Measurements from ENCODE around the gene RBM28. TPM values are rescaled to one million over a fixed set of nuclear protein-coding genes. Genes with fewer than 3 reads are reported as not detected.

RBM28 gene
- total RNA-seq, 1 experiment from 2014 or later, result 71.4 TPM

DNA sequence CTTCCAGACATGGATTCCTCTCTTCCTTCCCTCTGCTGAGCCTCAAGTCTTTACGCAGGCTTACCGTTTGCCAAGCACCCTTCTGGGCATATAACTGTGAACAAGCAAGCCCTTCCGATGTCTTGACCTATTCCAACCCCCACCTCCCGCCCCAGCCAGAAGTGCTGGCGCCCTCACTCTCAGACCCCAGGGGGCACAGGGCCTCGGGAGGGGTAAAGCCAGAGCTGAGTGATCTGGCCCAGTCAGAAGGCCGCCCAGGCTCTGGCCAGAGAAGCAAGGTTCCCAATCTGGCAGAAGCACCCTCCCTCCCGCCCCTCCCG is 16.6 kb upstream of the RBM28 start:
- ChIA-PET POLR2A (no interaction called here), CTCF (no interaction called here)
- peaks cover 4% of the 10 kb centered on the region for H3K4me1 Mint-ChIP-seq (ENCODE audit: low read depth, unreplicated experiment)
- Histone ChIP-seq H3K4me1 (0 out of 2 replicates have a peak, but pooled peaks cover 8% of the 10 kb centered on the region), H3K36me3 (ENCODE audit: control insufficient read depth, insufficient read depth, low read length) (no peaks in the 10 kb centered on the region), H3K9me3 (no peaks in the 10 kb centered on the region), H3K4me3 (ENCODE audit: low read depth, low read length) (no peak overlapping the region), H3K27me3 (replicated peaks; ENCODE audit: control insufficient read depth, insufficient read depth, low read length) (no peaks in the 10 kb centered on the region; the same call in none of the 2 replicates)
- no peak overlapping the region for H3K27ac Mint-ChIP-seq (ENCODE audit: unreplicated experiment)
- H3K4me3 Mint-ChIP-seq (ENCODE audit: unreplicated experiment), result no peak overlapping the region
- no peak for DNase-seq
- intact Hi-C loops (cut with micrococcal nuclease; ENCODE audit: unreplicated experiment), result no loop called here
- peaks cover 24% of the 10 kb centered on the region for H3K27me3 Mint-ChIP-seq (ENCODE audit: insufficient read depth, unreplicated experiment)
- H3K9me3 Mint-ChIP-seq (ENCODE audit: unreplicated experiment), result no peaks in the 10 kb centered on the region
- peaks cover 7% of the 10 kb centered on the region for H3K36me3 Mint-ChIP-seq (ENCODE audit: insufficient read depth, unreplicated experiment)
- TF ChIP-seq CTCF (IDR thresholded peaks at IDR 0.05; ENCODE audit: insufficient read depth in 1 of 2, low read depth in 1 of 2, low read length in 1 of 2, severe bottlenecking in 1 of 2, unreplicated experiment in 1 of 2), result no peak
- no TSS peak for BruUV-seq (replicated peaks)

DNA sequence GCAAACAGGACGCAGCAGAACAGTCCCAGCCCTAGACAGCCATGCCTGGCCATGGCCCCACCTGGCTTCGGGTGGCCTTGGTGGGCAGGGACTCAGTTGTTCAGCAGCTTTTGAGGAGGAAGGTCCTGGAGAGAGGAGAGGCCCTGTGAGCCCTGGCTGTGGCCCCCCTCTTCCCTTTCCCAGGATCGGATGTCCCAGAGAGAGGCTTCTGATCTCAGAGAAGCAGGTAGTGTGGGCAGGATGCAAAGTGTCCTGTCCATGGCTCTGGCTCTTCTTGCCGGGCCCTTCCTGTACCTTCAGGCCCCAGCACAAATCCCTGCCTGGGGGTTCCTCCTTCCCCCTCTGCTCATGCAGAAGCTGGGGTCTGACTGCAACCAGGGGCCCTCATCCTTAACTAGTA is 16.2 kb upstream of the RBM28 start:
- H3K36me3 ChIP-seq (ENCODE audit: control insufficient read depth, insufficient read depth, low read length), result no peaks in the 10 kb centered on the region
- ChIA-PET POLR2A (no interaction called here), CTCF (interaction anchor here (1.1 kb wide), 1 partner anchor 13 kb away, joined by 3 read pairs; no protein-coding TSS in a partner anchor)

GRCh38 chr7:128359336-128359735 is 15.6 kb upstream of the RBM28 start:
- H3K27me3 ChIP-seq (replicated peaks; ENCODE audit: control insufficient read depth, insufficient read depth, low read length), result no peaks in the 10 kb centered on the region; the same call in none of the 2 replicates

More for the DNA sequence above, 16.2 kb upstream of the RBM28 start:
- Mint-ChIP-seq H3K9me3 (ENCODE audit: unreplicated experiment) (no peaks in the 10 kb centered on the region), H3K36me3 (ENCODE audit: insufficient read depth, unreplicated experiment) (peaks cover 7% of the 10 kb centered on the region), H3K27me3 (ENCODE audit: insufficient read depth, unreplicated experiment) (peaks cover 21% of the 10 kb centered on the region), H3K4me3 (ENCODE audit: unreplicated experiment) (no peak overlapping the region), H3K4me1 (ENCODE audit: low read depth, unreplicated experiment) (peaks cover 4% of the 10 kb centered on the region), H3K27ac (ENCODE audit: unreplicated experiment) (no peak overlapping the region)
- H3K4me1 ChIP-seq, result 0 out of 2 replicates have a peak, but pooled peaks cover 8% of the 10 kb centered on the region
- intact Hi-C loops (cut with micrococcal nuclease; ENCODE audit: unreplicated experiment), result no loop called here
- no peak overlapping the region for H3K4me3 ChIP-seq (ENCODE audit: low read depth, low read length)
- DNase-seq, result no peak
- no peaks in the 10 kb centered on the region for H3K9me3 ChIP-seq
- no peaks in the 10 kb centered on the region; the same call in none of the 2 replicates for H3K27me3 ChIP-seq (replicated peaks; ENCODE audit: control insufficient read depth, insufficient read depth, low read length)
- no peak for TF ChIP-seq CTCF (IDR thresholded peaks at IDR 0.05; ENCODE audit: insufficient read depth in 1 of 2, low read depth in 1 of 2, low read length in 1 of 2, severe bottlenecking in 1 of 2, unreplicated experiment in 1 of 2)
- BruUV-seq (replicated peaks), result no TSS peak

More at GRCh38 chr7:128359336-128359735, 15.6 kb upstream of the RBM28 start:
- H3K9me3 ChIP-seq, result no peaks in the 10 kb centered on the region
- peaks cover 15% of the 10 kb centered on the region for H3K27me3 Mint-ChIP-seq (ENCODE audit: insufficient read depth, unreplicated experiment)
- no peak for DNase-seq
- 0 out of 2 replicates have a peak, but pooled peaks cover 8% of the 10 kb centered on the region for H3K4me1 ChIP-seq
- TF ChIP-seq CTCF (IDR thresholded peaks at IDR 0.05; ENCODE audit: insufficient read depth in 1 of 2, low read depth in 1 of 2, low read length in 1 of 2, severe bottlenecking in 1 of 2, unreplicated experiment in 1 of 2), result no peak
- no peaks in the 10 kb centered on the region for H3K4me1 Mint-ChIP-seq (ENCODE audit: low read depth, unreplicated experiment)
- BruUV-seq (replicated peaks), result no TSS peak
- no peak overlapping the region for H3K27ac Mint-ChIP-seq (ENCODE audit: unreplicated experiment)
- intact Hi-C loops (cut with micrococcal nuclease; ENCODE audit: unreplicated experiment), result no loop called here
- no peak overlapping the region for H3K4me3 ChIP-seq (ENCODE audit: low read depth, low read length)
- peaks cover 7% of the 10 kb centered on the region for H3K36me3 Mint-ChIP-seq (ENCODE audit: insufficient read depth, unreplicated experiment)
- no peaks in the 10 kb centered on the region for H3K36me3 ChIP-seq (ENCODE audit: control insufficient read depth, insufficient read depth, low read length)
- POLR2A ChIA-PET, result no interaction called here
- CTCF ChIA-PET, result interaction anchor here (0.5 to 1.1 kb wide), 2 partner anchors 12 to 1695 kb away, joined by 3 to 8 read pairs; no protein-coding TSS in a partner anchor
- no peaks in the 10 kb centered on the region for H3K9me3 Mint-ChIP-seq (ENCODE audit: unreplicated experiment)
- H3K4me3 Mint-ChIP-seq (ENCODE audit: unreplicated experiment), result no peak overlapping the region

Measured in Caco-2 (cell line).